ENCODE results near the gene ZKSCAN4.

Gene ZKSCAN4

DNA sequence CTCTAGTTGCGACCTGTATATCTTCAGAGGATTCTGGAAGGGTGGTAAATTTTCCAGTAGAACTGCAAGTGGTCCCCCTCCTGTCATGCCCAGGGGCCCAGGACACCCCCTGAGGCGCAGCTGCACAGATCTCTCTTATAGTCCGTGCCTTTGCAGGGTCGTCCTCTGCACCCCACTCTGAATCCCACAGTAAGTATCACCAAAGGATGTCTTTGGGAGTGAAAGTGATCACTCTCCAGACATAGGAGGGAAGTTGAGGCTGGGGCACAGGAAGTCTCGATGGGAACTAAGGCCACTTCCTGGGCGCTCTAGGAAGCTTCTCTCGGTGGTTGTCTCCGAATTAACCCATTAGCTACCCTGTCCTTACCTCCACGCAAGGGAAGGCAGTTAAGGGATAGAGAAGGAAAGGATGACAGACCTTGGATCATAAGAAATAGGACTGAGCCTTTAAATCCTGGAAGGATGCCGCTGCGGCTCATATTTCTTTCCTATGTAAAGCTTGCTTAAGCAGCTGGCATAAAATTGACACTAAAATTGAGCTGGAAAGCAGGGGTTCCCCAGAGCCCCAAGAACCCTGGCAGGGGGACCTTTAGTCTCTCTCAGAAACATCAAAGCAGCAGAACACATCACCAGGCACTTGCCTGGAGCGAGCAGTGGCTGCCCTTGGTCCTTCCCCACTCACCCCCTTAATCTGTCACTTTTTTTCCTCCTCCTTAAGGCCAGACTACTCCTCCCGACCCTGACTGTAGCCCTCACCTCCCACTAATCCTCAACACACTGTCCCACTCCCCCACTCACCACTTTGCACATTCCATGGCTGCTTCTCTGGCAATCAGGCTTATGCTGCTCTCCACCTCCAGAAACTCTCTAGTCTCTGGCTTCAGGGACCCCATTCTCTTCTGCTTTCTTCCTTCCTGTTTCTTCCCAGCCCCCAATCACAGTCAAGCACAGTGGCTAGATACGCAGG lies at the start of gene ZKSCAN4:
Gene ZKSCAN4, minus strand, starts transcription at position 261 of the 967 bp plus-strand sequence. CDS start 289 bp downstream, outside the sequence.
- peak; percentile 84 for DNase-seq
- in situ Hi-C loops (cut with HindIII; ENCODE audit: low pct_ligation_motif_present, low pct_unique_long_range_greater_than_20kb, low sequenced_read_pairs): no loop called here

DNA sequence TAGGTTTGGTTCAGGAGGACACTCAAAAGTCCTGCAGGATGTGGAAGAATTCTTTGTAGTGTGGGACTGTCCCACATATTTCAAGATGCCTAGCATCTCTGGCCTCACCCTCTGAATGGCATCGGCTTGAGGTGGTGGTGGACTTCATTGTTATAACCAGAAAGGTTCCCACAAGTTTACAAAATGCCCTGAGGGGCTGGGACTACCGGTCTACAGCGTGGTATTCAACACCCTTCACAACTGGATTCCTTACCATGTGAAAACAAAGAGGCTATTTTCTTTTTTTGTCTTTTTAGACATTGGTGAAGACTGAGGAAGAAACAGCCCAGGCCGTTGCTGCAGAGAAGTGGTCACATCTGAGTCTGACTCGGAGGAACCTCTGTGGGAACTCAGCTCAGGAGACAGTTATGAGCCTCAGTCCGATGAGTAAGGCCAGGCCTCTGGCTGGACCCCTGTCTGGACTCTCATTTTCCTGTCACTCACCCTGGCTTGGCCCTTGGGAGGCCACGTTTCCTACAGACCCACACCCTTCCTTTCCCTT lies 44.5 kb upstream of the ZKSCAN4 start:
- in situ Hi-C loops (cut with HindIII; ENCODE audit: low pct_ligation_motif_present, low pct_unique_long_range_greater_than_20kb, low sequenced_read_pairs): no loop called here
- no peak for DNase-seq

GRCh38 chr6:28295326-28295725 lies 43.3 kb upstream of the ZKSCAN4 start:
- in situ Hi-C loops (cut with HindIII; ENCODE audit: low pct_ligation_motif_present, low pct_unique_long_range_greater_than_20kb, low sequenced_read_pairs): no loop called here
- DNase-seq: no peak

DNA sequence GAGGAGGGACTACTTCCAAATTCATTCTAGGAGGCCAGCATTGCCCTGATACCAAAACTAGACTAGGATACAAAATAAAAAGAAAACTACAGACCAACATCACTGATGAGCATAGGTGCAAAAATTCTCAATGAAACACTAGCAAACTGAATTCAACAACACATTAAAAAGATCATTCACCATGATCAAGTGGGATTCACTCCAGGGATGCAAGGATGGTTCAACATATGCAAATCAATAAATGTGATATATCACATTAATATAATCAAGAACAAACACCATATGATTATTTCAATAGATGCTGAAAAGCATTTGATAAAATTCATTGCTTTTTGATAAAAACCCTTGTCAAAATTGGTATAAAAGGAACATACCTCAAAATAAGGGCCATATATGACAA lies 39.5 kb upstream of the ZKSCAN4 start:
- DNase-seq: no peak
- in situ Hi-C loops (cut with HindIII; ENCODE audit: low pct_ligation_motif_present, low pct_unique_long_range_greater_than_20kb, low sequenced_read_pairs): no loop called here

DNA sequence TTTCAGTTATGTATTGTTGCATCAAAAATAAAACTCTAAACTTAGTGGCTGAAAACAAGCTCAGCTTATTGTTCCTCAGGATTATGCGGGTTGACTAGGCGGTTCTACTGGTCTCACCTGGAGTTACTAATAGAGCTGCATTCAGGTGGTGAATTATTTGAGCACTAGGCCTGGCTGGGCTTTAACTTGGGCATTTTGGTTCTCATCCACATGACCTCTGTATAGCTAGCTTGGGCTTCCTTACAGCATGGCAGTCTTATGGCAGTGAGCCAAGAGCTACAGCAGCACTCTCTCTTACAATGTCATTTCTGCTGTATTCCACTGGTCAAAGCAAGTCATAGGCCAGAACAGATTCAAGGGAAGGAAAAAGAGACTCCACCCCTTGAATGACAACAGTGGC lies 30.9 kb upstream of the ZKSCAN4 start:
- in situ Hi-C loops (cut with HindIII; ENCODE audit: low pct_ligation_motif_present, low pct_unique_long_range_greater_than_20kb, low sequenced_read_pairs): no loop called here
- DNase-seq: no peak

DNA sequence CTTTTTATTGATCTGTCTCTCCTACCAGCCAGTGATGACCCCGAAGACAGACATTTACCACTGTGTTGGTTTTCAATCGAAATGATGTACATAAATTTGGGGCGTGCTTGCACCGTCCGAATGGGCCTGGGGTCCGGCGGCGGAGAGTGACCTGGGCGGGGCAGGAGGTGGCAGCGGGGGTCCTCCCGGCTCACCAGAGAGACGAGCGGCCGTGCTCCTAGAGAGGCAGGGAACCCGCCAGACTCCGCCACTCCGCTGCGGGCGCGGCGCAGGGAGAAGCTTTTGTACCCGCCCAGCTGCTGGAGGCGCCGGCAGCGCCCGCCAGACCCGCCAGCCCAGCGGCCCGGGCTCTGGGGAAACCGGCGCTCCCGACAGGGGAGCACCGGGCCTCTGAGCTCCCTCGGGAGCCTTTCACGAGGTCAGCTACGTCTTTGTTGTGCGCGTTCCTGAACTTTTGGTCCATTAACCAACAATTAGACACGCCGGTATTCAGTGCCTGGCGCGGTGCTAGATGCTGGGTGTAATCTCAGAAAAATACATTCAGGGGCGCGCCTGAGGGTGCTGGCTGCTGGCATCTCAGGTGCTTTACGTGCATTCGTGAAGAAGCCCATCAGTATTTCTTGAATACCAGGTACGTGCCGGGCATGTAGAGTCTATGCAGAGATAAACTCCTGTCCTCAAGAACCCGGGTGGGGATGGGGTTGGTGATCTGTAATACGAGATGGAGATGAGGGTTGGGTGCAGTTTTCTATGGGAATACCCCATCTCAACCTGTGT lies 29.4 kb upstream of the ZKSCAN4 start, which contains the start of gene PGBD1:
Gene PGBD1, plus strand, starts transcription at position 285 of the 777 bp plus-strand sequence. CDS start 2,242 bp downstream, outside the sequence.
- peak; percentile 77 for DNase-seq
- in situ Hi-C loops (cut with HindIII; ENCODE audit: low pct_ligation_motif_present, low pct_unique_long_range_greater_than_20kb, low sequenced_read_pairs): no loop called here

- DNase-seq: no peak
- in situ Hi-C loops (cut with HindIII; ENCODE audit: low pct_ligation_motif_present, low pct_unique_long_range_greater_than_20kb, low sequenced_read_pairs): no loop called here
Observed at GRCh38 chr6:28280595-28281287, 28.7 kb upstream of the ZKSCAN4 start.

GRCh38 chr6:28277746-28278145 lies 25.7 kb upstream of the ZKSCAN4 start:
- no peak for DNase-seq
- in situ Hi-C loops (cut with HindIII; ENCODE audit: low pct_ligation_motif_present, low pct_unique_long_range_greater_than_20kb, low sequenced_read_pairs): no loop called here

- in situ Hi-C loops (cut with HindIII; ENCODE audit: low pct_ligation_motif_present, low pct_unique_long_range_greater_than_20kb, low sequenced_read_pairs): no loop called here
Observed at GRCh38 chr6:28274888-28275287, 22.8 kb upstream of the ZKSCAN4 start.

DNA sequence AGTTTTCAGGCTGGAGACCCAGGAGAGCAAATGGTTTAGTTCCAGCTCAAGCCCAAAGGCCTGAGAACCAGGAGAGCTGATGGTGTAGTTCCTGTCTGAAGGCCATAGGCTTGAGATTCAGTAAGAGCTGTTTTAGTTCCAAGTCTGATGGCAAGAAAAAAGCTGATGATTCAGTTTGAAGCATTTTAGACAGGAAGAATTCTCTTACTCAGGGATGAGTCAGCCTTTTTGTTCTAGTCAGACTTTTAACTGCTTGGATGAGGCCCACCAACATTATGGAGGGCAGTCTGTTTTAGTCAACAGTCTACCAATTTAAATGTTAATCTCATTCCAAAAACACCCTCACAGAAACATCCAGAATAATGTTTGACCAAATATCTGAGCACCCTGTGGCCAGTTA lies 17.4 kb upstream of the ZKSCAN4 start:
- in situ Hi-C loops (cut with HindIII; ENCODE audit: low pct_ligation_motif_present, low pct_unique_long_range_greater_than_20kb, low sequenced_read_pairs): no loop called here
- DNase-seq: peak; percentile 75

More at GRCh38 chr6:28274888-28275287, 22.8 kb upstream of the ZKSCAN4 start:
- no peak for DNase-seq

- no peak for DNase-seq
- in situ Hi-C loops (cut with HindIII; ENCODE audit: low pct_ligation_motif_present, low pct_unique_long_range_greater_than_20kb, low sequenced_read_pairs): no loop called here
Observed at GRCh38 chr6:28267695-28268059, 15.6 kb upstream of the ZKSCAN4 start.

GRCh38 chr6:28266962-28267694 lies 15.1 kb upstream of the ZKSCAN4 start, which contains the start of gene ZSCAN26:
TSS of gene ZSCAN26 (plus strand) at chr6:28267143. CDS start at chr6:28271920, 4,777 bp downstream.
- in situ Hi-C loops (cut with HindIII; ENCODE audit: low pct_ligation_motif_present, low pct_unique_long_range_greater_than_20kb, low sequenced_read_pairs): no loop called here
- peak; percentile 83 for DNase-seq

DNA sequence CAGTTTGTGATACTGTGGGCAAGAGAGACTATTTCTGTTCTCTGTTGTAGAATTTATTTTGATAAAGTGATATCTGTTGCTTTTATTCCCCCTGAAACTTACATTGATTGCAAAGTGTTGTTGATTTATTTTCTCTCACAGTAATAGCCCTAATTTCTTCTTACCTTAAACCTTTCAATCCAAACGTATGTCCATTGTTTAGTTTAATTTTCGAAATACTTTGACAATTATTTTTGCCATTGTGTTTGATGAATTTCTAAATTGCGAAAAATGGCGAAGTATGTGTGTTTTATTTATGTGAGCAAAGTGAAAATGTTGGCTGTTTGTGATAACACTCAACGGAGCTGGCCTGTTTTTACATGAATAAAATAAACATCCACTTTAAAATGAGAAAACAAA lies 14.5 kb upstream of the ZKSCAN4 start:
- in situ Hi-C loops (cut with HindIII; ENCODE audit: low pct_ligation_motif_present, low pct_unique_long_range_greater_than_20kb, low sequenced_read_pairs): no loop called here
- DNase-seq: no peak

DNA sequence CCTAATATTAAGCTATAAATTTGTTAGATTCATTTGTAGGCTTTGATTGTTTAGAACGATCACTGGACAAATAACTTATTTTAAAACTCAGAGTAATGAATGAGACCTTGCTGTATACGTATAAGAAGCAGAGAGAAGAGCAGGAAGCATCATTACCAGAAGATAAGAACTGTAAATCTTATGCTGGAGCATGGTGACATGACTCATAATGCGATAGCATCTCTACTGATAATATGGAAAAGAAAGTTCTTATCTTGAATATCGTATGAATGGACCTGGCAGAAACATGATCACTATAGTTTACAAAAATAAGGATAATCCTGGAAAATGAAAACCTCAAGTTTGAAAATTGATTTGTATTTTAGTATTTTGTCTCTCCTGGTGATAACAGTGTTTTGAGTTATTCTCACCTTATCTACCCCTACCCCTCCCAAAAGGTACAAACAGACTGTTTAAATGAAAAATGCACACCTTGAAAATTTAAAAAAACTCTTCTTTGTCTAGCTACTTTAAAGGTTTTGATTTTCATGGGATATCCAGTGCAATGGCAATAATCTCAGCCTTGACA lies 12.8 kb upstream of the ZKSCAN4 start:
- in situ Hi-C loops (cut with HindIII; ENCODE audit: low pct_ligation_motif_present, low pct_unique_long_range_greater_than_20kb, low sequenced_read_pairs): no loop called here
- DNase-seq: no peak

DNA sequence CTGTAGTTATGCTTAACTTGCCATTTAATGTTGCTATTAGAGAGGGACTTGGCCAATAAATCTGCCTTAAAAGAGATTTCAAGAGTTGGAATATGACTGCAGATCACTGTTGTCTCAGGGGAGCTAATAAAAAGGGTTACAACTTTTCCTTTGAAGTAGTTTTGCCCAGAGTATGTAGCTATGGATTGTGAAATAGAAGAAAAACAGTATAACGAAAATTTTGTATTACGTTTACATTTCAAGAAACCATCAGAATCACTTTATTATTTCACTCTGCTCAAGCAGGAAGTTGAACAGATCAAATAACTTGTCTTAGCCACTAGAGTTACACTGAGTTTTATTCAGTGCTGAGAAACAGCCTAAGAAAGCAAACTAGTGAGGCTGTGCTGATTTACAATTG lies 11.9 kb upstream of the ZKSCAN4 start:
- DNase-seq: no peak
- in situ Hi-C loops (cut with HindIII; ENCODE audit: low pct_ligation_motif_present, low pct_unique_long_range_greater_than_20kb, low sequenced_read_pairs): no loop called here

DNA sequence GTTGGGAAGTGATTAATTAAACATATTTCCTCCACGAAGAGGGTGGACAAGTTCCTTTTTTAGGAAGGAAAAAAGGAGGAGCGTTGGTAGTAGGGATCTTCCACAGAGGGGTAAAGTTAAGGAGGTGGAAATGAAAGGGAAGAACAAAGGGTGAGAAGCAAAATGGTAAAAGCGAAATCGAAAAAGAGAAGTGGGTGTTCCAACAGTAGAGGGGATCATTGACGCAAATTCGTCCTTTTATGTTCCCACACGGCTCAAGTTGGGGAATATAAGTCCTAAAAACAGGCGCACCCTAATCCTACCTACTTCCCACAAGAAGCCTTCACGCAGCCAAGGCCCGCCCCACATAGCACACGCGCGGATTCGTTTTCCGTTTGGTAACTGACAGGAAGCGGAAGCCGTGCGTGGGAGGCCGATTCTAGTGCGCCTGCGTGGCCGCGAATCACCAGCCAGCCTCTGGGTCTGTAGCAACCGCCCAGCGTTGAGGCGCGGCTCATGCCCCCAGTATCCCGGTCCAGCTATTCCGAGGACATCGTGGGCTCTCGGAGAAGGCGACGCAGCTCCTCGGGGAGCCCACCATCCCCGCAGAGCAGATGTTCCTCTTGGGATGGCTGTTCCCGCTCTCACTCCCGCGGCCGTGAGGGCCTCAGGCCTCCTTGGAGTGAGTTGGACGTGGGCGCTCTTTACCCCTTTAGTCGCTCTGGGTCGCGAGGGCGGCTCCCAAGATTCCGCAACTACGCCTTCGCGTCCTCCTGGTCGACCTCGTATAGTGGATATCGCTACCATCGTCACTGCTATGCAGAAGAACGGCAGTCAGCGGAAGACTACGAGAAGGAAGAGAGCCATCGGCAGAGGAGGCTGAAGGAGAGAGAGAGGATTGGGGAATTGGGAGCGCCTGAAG lies 7.1 kb upstream of the ZKSCAN4 start, which contains the start of gene NKAPL:
Gene NKAPL, plus strand, starts transcription at position 421 of the 901 bp plus-strand sequence. Its CDS starts 75 bp downstream, at position 496.
- DNase-seq: no peak

More for the DNA sequence above, 7.1 kb upstream of the ZKSCAN4 start, which contains the start of gene NKAPL:
- in situ Hi-C loops (cut with HindIII; ENCODE audit: low pct_ligation_motif_present, low pct_unique_long_range_greater_than_20kb, low sequenced_read_pairs): no loop called here

Measured in ACHN (cell line).